Panc1 (cell line): ENCODE measurements around the gene NOSTRIN. TPM values are rescaled to one million over a fixed set of nuclear protein-coding genes. Genes with fewer than 3 reads are reported as not detected.

ENCODE experiments used
- ATAC-seq: fragments of 200-7000 bp; cut with Tn5 transposase; 2 replicates; pipeline ENCODE4 v1.9.1; 2020; ENCODE audit warnings: mild to moderate bottlenecking, moderate library complexity
- BruUV-seq: library from RNA; stranded (reverse); fragments of 400-500 nt; replicated peaks from 2 replicates; lab custom pipeline; 2021; lab: Mats Ljungman, UMichigan
- CTCF ChIA-PET: fragments of 300-600 bp; sonication (Branson Sonifier 250); formaldehyde crosslinking; loops from one replicate; lab custom pipeline; 2022; ENCODE audit warnings: antibody characterized with exemption; lab: Charles Lee
- POLR2A ChIA-PET: fragments of 300-600 bp; sonication (Branson Sonifier 250); formaldehyde crosslinking; loops from one replicate; lab custom pipeline; 2022; ENCODE audit warnings: antibody characterized with exemption; lab: Charles Lee
- DNase-seq: peaks from one replicate; pipeline ENCODE4 v3.0.0-alpha.2; 2010; ENCODE audit warnings: low read depth, low spot score
- H3K27ac ChIP-seq: 2 replicates; pipeline ENCODE4 v1.5.1; 2011; ENCODE audit warnings: mild to moderate bottlenecking, low read length, inconsistent platforms
- H3K27me3 ChIP-seq: fragments of 200-500 bp; sonication (Bioruptor generic); 2 replicates; pipeline ENCODE4 v1.6.0; 2014; ENCODE audit warnings: low read length, inconsistent platforms; ENCODE audit not compliant: control insufficient read depth, insufficient read depth
- H3K36me3 ChIP-seq: fragments of 200-500 bp; sonication (Bioruptor generic); 2 replicates; pipeline ENCODE4 v1.5.1; 2014; ENCODE audit warnings: inconsistent platforms, mild to moderate bottlenecking, low read length, moderate library complexity; ENCODE audit not compliant: control insufficient read depth, insufficient read depth
- H3K4me1 ChIP-seq: 2 replicates; pipeline ENCODE4 v1.5.1; 2011; ENCODE audit warnings: inconsistent platforms, mild to moderate bottlenecking, low read length, moderate library complexity; ENCODE audit not compliant: control insufficient read depth, insufficient read depth
- H3K4me3 ChIP-seq, 2 experiments: 2 replicates each; pipeline ENCODE4 v1.5.1; 2011 to 2012; ENCODE audit warnings: low read depth in 2 of 2, low read length in 2 of 2, mild to moderate bottlenecking in 2 of 2, inconsistent platforms in 1 of 2, moderate library complexity in 1 of 2
- H3K9me3 ChIP-seq: fragments of 200-500 bp; sonication (Bioruptor generic); 2 replicates; pipeline ENCODE4 v1.5.1; 2014; ENCODE audit warnings: low read depth, mild to moderate bottlenecking, inconsistent platforms, low read length, moderate library complexity; ENCODE audit not compliant: control insufficient read depth, insufficient read depth
- POLR2AphosphoS5 ChIP-seq: IDR thresholded peaks from 2 replicates; pipeline ENCODE4 v1.6.1; 2012; ENCODE audit warnings: mild to moderate bottlenecking, low read depth, low read length, moderate library complexity
- SIN3A ChIP-seq: IDR thresholded peaks from 2 replicates; pipeline ENCODE4 v1.6.1; 2012; ENCODE audit warnings: low read depth, mild to moderate bottlenecking, low read length, moderate library complexity, borderline replicate concordance; ENCODE audit not compliant: insufficient read depth
- TCF7L2 ChIP-seq: IDR thresholded peaks from 2 replicates; pipeline ENCODE4 v1.6.1; 2011; ENCODE audit warnings: mild to moderate bottlenecking, low read depth, low read length, inconsistent platforms
- in situ Hi-C: cut with HindIII; loops from 2 replicates; pipeline ENCODE4 v1.10.0; 2016; ENCODE audit warnings: low sequenced_read_pairs, low pct_unique_long_range_greater_than_20kb
- intact Hi-C: fragments of 100-400 bp; cut with micrococcal nuclease; formaldehyde crosslinking; loops from one replicate; pipeline ENCODE4 v1.10.0; 2022; ENCODE audit not compliant: unreplicated experiment
- total RNA-seq: library from RNA; stranded (reverse); gene quantifications from one replicate; pipeline ENCODE4 v1.2.1, GENCODE V29; 2021; ENCODE audit not compliant: unreplicated experiment
- TF ChIP-seq, protein P1 (sequence below), 2 experiments: IDR thresholded peaks; 2 replicates each; pipeline ENCODE4 v1.6.1; 2011 to 2012; ENCODE audit warnings: low read depth in 2 of 2, control low read depth in 1 of 2, low read length in 1 of 2, mild to moderate bottlenecking in 1 of 2, moderate library complexity in 1 of 2; ENCODE audit not compliant: insufficient read depth in 1 of 2
- TF ChIP-seq, protein P2 (sequence below): fragments of 450-650 bp; IDR thresholded peaks from 2 replicates; pipeline ENCODE4 v1.5.1; 2017; ENCODE audit warnings: mild to moderate bottlenecking

Gene NOSTRIN
- total RNA-seq, 1 experiment from 2014 or later, result not detected

DNA sequence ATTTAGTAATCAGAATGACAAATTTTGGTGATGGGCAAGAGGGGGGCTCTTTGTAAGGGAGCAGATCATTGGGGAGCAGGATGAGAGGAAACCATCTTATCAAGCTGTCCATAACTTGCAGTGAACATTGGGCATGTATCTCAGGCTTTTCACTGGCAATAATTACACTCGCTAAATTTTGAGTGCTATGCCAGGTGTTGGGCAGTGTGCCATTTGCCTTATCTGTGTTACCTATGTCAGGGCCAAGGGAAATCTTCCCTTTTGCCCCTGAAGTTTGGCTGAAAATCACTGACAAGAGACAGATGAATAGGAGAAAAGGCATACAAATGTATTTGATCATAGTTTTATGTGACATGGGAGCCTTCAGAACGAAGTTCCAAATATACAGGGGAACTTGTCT lies 39.0 kb downstream of the NOSTRIN start:
- Histone ChIP-seq H3K9me3 (no peaks in the 10 kb centered on the region), H3K36me3 (no peaks in the 10 kb centered on the region), H3K4me3 (no peak overlapping the region), H3K27me3 (no peaks in the 10 kb centered on the region), H3K27ac (no peak overlapping the region), H3K4me1 (no peaks in the 10 kb centered on the region)
- in situ Hi-C loops (no loop called here), intact Hi-C loops (no loop called here)
- POLR2A ChIA-PET, result no interaction called here
- ATAC-seq, result no peak
- BruUV-seq, result no TSS peak
- CTCF ChIA-PET, result no interaction called here
- TF ChIP-seq, protein P1, sequence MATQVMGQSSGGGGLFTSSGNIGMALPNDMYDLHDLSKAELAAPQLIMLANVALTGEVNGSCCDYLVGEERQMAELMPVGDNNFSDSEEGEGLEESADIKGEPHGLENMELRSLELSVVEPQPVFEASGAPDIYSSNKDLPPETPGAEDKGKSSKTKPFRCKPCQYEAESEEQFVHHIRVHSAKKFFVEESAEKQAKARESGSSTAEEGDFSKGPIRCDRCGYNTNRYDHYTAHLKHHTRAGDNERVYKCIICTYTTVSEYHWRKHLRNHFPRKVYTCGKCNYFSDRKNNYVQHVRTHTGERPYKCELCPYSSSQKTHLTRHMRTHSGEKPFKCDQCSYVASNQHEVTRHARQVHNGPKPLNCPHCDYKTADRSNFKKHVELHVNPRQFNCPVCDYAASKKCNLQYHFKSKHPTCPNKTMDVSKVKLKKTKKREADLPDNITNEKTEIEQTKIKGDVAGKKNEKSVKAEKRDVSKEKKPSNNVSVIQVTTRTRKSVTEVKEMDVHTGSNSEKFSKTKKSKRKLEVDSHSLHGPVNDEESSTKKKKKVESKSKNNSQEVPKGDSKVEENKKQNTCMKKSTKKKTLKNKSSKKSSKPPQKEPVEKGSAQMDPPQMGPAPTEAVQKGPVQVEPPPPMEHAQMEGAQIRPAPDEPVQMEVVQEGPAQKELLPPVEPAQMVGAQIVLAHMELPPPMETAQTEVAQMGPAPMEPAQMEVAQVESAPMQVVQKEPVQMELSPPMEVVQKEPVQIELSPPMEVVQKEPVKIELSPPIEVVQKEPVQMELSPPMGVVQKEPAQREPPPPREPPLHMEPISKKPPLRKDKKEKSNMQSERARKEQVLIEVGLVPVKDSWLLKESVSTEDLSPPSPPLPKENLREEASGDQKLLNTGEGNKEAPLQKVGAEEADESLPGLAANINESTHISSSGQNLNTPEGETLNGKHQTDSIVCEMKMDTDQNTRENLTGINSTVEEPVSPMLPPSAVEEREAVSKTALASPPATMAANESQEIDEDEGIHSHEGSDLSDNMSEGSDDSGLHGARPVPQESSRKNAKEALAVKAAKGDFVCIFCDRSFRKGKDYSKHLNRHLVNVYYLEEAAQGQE (IDR thresholded peaks at IDR 0.05; ENCODE audit: insufficient read depth in 1 of 2, low read depth in 2 of 2, low read length in 1 of 2), result no peak
- TF ChIP-seq TCF7L2 (no peak), POLR2AphosphoS5 (no peak), SIN3A (no peak)
- TF ChIP-seq, protein P2, sequence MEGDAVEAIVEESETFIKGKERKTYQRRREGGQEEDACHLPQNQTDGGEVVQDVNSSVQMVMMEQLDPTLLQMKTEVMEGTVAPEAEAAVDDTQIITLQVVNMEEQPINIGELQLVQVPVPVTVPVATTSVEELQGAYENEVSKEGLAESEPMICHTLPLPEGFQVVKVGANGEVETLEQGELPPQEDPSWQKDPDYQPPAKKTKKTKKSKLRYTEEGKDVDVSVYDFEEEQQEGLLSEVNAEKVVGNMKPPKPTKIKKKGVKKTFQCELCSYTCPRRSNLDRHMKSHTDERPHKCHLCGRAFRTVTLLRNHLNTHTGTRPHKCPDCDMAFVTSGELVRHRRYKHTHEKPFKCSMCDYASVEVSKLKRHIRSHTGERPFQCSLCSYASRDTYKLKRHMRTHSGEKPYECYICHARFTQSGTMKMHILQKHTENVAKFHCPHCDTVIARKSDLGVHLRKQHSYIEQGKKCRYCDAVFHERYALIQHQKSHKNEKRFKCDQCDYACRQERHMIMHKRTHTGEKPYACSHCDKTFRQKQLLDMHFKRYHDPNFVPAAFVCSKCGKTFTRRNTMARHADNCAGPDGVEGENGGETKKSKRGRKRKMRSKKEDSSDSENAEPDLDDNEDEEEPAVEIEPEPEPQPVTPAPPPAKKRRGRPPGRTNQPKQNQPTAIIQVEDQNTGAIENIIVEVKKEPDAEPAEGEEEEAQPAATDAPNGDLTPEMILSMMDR, result no peak
- DNase-seq, result no peak

DNA sequence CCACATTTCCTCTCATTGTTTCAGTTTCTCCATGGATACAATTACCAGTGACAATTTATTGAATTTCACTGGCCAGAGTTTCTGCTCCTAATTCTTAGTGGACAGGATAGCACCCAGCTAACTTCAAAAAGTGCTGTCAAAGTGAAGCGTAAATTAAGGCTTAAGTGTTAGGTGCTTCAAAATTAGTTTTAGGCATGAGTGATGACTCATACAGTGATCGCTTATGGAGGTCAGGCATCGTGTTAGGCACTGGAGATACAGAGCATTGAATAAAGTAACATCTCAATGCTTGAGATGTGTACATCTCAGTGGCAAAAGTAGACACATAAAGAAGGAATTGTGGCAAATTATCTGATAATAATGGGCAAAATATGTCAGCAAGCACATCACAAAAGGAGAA lies 40.8 kb downstream of the NOSTRIN start:
- no peak overlapping the region for H3K4me3 ChIP-seq
- DNase-seq (no peak), ATAC-seq (no peak)
- no TSS peak for BruUV-seq
- ChIA-PET POLR2A (no interaction called here), CTCF (no interaction called here)
- TF ChIP-seq, protein P2, result no peak
- TF ChIP-seq, protein P1 (IDR thresholded peaks at IDR 0.05; ENCODE audit: insufficient read depth in 1 of 2, low read depth in 2 of 2, low read length in 1 of 2), result no peak
- TF ChIP-seq POLR2AphosphoS5 (no peak), TCF7L2 (no peak), SIN3A (no peak)
- H3K36me3 ChIP-seq, result no peaks in the 10 kb centered on the region
- in situ Hi-C loops, result no loop called here
- H3K27me3 ChIP-seq, result no peaks in the 10 kb centered on the region
- no peak overlapping the region for H3K27ac ChIP-seq
- H3K4me1 ChIP-seq, result no peaks in the 10 kb centered on the region
- intact Hi-C loops, result no loop called here
- no peaks in the 10 kb centered on the region for H3K9me3 ChIP-seq
